Medulla oblongata (tissue), 1 donor: ENCODE results near the gene PTH.

ENCODE experiments used
- DNase-seq: peaks from one replicate; pipeline ENCODE4 v3.0.0-alpha.2; 2015; ENCODE audit errors: extremely low spot score

Gene PTH

GRCh38 chr11:13449522-13449921 is 46.3 kb downstream of the PTH start:
- DNase-seq, result no peak

- peak; percentile 69 for DNase-seq
Observed at GRCh38 chr11:13448876-13449275, 46.9 kb downstream of the PTH start.

- DNase-seq, result no peak
Observed at GRCh38 chr11:13446444-13446843, 49.4 kb downstream of the PTH start.

- no peak for DNase-seq
Observed at GRCh38 chr11:13445588-13445987, 50.2 kb downstream of the PTH start.
